NCI-H2196 (cell line): ENCODE data around the gene FAM25G.
"Not testable (repeated sequence)": the region's sequence is repeated elsewhere in the genome, so short reads cannot be mapped to it uniquely, and the experiment has no call there.

Experiments
- DNase-seq: peaks from one replicate; lab custom pipeline; 2025; ENCODE audit not compliant: unreplicated experiment; lab: John Stamatoyannopoulos, UW

The FAM25G gene

DNA sequence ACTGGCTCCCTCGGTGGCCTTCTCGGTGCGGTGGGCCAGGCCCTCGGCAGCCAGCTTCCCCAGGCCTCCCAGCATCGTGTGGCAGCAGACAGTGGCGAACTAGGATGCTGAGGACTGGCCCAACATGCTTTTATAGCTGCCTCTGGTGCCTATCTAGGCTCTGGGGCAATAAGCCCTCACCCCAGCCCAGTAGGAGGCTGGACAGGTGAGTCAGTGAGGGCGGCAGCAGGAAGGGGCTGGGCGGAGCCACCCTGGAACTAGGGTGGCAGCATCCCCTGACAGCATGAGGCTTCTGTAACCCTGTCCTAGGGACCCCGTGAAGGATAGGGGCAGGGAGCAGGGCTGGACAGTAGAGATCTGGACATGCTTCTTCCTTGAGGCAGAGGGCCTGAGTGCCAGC lies at the start of gene FAM25G:
FAM25G (minus strand) TSS at position 101 of the 400 bp plus-strand sequence; CDS start at position 75, 26 bp downstream.
- not testable (repeated sequence) for DNase-seq

DNA sequence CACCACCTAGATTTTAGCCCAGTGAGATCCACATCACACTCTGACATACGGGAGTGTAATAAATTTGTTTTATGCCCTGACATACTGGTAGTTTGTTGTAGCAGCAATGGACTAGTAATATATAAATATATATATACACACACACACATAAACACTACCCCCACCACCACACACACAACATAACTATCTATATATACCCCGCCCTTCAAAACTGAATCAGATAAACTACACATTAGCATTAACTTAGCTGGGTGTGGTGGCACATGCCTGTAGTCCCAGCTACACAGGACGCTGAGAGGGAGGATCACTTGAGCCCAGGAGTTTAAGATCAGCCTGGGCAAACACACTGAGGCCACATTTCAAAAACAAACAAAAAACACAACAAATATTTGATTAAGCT lies 44.9 kb upstream of the FAM25G start:
- not testable (repeated sequence) for DNase-seq

- not testable (repeated sequence) for DNase-seq
These were observed 32.0 kb upstream of the FAM25G start, which contains the start of gene AGAP9 for GRCh38 chr10:47523475-47523874. Gene AGAP9, minus strand, starts transcription at chr10:47523638. Its CDS starts 112 bp downstream, at chr10:47523526.

DNA sequence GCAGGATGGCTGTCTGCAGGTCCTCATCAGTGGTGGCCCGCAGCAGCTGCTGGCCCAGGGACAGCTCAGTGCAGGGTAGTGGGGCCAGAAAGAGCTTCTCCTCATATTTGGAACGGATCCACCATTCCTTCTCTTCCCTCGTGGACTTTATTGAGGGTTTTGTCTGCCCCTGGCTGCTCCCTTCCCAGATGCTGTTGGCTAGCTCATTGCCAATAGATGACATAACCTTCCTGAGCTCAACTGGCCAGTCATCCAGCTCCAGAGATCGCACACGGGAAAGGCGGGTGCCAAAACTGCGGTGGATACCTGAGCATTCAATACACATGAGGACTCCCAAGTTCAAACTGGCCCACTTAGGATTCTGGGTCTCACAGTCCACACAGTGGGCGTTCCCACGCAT lies 10.8 kb upstream of the FAM25G start:
- DNase-seq, result not testable (repeated sequence)

DNA sequence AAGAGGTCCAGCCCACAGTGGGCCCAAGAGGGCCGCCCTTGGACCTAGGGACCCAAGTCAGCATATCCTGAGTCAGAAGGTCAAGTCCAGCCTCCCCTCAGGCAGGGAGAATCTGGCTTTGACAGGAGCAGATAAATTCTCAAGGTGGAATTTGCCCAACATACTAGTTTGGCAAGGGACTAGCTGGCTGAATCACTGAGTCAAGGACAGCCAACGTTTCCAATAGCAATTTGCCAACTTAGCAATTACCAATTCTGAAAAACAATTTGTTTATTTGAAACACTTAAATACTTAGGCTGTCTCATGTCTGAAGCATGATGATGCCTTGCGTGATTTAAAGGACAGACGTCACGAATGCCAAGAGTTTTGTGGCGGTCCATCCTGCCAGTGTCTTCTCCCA lies 2.7 kb upstream of the FAM25G start:
- DNase-seq, result not testable (repeated sequence)

- DNase-seq, result not testable (repeated sequence)
These were observed 1.9 kb downstream of the FAM25G start for GRCh38 chr10:47489630-47490029.

DNA sequence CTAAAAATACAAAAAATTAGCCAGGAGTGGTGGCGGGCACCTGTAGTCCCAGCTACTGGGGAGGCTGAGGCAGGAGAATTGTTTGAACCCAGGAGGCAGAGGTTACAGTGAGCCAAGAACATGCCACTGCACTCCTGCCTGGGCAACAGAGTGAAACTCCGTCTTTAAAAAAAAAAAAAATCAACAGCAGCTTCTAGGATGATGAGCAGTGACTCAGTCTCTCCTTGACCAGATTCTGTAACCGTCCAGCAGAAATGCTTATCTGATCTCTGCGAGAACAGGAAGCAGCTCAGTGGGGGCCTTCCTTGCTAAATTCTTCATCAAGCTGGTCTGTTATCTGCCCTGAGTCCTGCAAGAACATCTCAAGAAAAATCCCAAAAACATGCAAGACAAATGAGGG lies 5.6 kb downstream of the FAM25G start:
- DNase-seq, result not testable (repeated sequence)

- not testable (repeated sequence) for DNase-seq
These were observed 6.7 kb downstream of the FAM25G start for GRCh38 chr10:47484786-47485185.

DNA sequence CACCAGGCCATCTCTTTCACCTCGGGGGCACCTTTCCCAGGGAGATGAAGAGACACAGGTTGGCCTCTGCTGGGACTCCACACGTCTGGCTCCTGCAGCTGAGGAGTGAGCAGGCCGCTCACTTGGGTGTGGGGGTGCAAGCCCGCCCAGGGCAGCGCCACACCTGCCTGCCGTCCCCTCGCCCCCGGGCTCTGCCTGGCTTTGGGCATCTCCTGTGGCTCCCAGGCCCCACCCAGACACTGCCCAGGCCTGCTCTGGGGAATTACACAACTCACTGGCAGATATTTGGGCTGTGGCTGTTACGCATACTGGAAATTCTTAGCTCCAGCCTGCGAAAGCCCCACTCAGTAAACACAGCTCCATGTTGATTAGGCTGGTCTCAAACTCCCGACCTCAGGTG lies 7.6 kb downstream of the FAM25G start, which contains the start of gene ANXA8:
ANXA8 (minus strand) TSS at position 193 of the 400 bp plus-strand sequence; CDS start at position 11, 182 bp downstream.
- not testable (repeated sequence) for DNase-seq

DNA sequence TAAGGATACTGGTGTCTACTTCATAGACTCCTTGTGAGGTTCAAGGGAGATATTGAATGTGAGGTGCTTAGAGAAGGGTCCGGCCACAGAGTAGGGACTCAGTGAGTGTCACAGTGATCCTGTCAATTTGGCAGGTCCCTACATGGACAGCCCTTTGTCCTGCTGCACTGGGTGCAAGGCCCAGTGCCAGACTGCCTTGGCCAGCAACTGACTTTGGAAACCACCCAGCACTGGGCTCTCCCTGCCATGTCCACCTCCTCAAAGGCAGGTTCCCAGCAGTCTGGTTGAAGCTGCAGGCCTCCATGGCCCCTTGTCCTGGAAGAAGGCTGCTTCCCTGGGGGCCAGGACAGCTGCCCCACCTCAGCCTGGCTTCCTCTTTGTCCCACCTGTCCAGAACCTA lies 9.1 kb downstream of the FAM25G start:
- not testable (repeated sequence) for DNase-seq

DNA sequence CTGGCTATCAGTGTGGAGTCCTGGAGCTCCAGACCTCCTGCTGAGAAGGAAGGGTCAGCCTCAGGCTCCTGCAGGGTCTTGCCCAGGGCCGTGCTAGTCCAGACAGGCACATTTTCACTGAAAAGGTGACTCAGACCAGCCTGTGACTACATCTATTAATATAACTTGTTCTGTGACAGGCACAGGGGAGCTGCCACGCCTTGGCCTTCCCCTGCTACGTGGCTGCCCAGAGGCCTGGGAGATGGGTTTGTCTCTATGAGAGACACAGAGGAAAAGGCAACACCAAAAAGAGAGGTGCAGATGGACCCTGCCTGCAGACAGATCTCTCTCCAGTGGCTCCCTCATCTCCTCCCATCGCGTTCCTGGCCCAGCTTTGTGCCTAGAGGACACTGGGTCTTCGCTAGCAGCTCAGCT lies 9.7 kb downstream of the FAM25G start:
- not testable (repeated sequence) for DNase-seq

DNA sequence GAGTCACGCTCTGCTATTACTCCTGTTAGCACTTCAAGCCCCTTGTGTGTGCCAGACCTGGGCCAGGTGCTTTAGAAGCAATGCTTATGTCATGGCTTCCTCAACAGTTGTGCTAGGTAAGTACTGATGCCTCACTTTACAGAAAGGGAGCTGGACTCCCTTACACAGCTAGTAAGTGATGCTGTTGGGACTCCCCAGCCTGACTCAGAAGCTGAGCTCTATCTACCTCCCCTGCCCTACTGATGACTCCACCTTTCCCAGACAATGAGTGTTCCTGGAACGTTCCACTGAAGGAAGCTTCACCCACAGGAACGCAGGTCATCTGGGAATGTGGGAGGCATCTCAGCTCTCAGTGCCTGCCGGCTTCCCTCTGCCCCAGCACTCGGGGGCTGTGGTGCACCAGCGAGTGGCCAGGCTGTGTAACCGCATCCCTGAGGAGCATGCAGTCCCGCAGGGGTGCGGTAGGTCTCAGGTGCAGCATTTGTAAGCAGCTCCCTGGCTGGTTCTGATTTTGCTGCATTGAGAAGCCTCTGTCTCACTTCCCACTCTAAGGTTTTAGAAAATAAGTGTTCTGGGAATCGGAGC lies 10.2 kb downstream of the FAM25G start:
- DNase-seq, result not testable (repeated sequence)

DNA sequence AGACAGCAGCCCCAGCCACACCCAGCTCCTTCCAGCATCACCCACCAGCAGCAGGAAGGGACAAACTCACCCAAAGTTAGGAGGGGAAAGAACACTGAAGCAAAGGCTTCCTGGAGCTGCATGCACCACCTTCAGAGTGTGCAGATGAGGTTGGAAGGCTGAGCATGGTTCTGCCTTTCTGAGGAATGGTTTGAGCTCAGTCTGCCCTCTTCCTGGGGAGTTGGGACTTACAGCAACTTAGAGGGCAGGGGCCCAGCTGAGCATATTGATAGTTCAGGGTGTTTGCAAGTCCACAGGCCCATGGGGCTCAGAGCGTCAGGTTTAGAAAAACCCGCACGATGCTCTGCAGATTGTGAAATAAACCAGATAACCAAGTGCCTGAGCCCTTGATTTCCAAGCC lies 11.4 kb downstream of the FAM25G start:
- DNase-seq, result not testable (repeated sequence)

- not testable (repeated sequence) for DNase-seq
These were observed 13.4 kb downstream of the FAM25G start for GRCh38 chr10:47478114-47478513.

- not testable (repeated sequence) for DNase-seq
These were observed 14.4 kb downstream of the FAM25G start for GRCh38 chr10:47477078-47477477.

- not testable (repeated sequence) for DNase-seq
These were observed 16.4 kb downstream of the FAM25G start for GRCh38 chr10:47475101-47475500.

GRCh38 chr10:47473516-47473915 lies 18.0 kb downstream of the FAM25G start:
- DNase-seq, result not testable (repeated sequence)

DNA sequence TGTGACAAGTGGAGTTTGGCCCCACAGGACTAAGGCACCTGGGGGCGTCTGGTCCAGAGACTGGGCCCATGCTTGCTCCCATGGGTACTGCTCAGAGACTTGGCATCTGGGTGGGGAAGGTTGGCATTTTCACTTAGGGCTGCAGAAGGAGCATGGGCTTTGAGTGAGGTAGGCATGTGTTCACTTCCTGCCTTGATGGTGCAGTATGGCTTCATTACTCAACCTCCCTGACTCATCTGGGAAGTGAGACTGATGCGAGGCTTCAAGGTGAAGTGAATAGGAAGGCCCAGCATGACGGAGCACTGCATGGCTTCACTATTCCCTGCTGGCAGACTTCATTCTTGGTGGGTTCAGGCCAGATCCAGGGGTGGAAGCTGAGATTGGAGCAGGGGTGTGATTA lies 18.9 kb downstream of the FAM25G start:
- not testable (repeated sequence) for DNase-seq

GRCh38 chr10:47472072-47472471 lies 19.4 kb downstream of the FAM25G start:
- DNase-seq, result not testable (repeated sequence)

GRCh38 chr10:47468731-47469528 lies 22.6 kb downstream of the FAM25G start:
- not testable (repeated sequence) for DNase-seq

DNA sequence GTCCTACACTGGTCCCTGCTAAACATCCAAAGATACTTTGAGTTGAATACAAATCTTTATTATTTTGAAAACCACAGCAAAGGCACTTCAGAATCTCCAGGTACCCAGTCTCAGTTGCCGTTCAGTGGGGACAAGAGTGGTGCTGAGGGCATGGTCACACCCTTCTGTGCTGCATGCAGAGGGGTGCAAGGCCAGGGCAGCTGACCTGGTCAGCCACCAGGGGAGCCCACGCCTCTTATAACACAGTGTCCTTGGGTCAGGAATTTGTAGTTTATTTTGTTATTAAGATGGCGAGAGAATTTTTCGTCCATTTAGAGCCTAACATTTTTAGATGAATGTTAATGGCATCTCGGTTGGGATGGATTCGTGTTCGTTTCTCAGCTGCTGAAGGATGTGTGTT lies 23.5 kb downstream of the FAM25G start:
- not testable (repeated sequence) for DNase-seq

GRCh38 chr10:47467458-47467857 lies 24.0 kb downstream of the FAM25G start:
- not testable (repeated sequence) for DNase-seq
